GM21529 (cell line): ENCODE measurements around the gene ABCC1.

Source experiments
- ATAC-seq: cut with Tn5 transposase; IDR thresholded peaks from one replicate; pipeline ENCODE4 v1.9.1; 2021; ENCODE audit not compliant: unreplicated experiment

ABCC1 gene

DNA sequence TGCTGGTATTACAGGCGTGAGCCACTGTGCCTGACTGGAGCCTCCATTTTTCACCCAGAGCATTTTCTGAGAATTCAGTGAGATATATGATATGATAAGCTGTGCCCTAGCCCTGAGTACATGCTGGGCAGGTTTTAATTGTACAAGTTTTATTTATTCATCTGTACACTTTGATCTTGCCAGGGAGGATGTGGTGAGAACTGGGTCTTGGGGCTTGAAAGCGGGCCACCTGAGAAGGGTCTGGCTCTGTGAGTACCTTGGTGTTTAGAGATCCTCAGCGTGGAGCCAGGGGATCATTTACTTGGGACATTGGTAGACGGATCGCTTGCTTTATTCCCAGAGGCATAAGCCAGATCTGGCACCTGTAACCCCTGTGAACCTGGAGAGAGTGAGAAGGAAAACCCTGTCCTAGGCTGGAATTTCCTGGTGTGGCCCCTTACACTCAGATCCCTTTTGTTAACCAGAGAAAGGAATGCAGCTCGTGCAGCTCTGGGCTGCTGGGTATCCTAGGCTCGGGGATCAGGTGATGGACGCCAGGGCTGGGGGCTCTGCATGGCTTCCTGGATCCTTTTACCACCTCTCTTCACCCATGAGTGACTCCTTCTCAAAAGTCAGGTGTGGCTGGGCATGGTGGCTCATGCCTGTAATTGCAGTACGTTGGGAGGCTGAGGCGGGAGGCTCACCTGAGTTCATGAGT lies 91.9 kb downstream of the ABCC1 start:
- no peak for ATAC-seq

DNA sequence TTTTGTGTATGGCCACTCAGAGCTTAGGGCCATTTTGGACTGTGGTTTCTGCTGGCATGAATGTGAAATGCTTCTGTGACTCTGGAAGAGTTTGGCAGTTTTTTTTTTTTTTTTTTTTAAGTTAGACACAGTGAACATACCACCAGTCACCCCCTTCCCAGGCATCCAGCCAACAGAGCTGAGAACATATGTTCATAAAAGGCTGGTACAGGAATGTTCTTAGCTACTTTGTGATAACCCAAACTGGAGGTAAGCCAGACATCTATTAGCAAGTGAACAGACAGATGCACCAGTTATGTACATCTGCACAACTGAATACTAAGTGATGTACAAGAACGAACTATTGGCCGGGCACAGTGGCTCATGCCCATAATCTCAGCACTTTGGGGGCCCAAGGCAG lies 92.7 kb downstream of the ABCC1 start:
- ATAC-seq = no peak

DNA sequence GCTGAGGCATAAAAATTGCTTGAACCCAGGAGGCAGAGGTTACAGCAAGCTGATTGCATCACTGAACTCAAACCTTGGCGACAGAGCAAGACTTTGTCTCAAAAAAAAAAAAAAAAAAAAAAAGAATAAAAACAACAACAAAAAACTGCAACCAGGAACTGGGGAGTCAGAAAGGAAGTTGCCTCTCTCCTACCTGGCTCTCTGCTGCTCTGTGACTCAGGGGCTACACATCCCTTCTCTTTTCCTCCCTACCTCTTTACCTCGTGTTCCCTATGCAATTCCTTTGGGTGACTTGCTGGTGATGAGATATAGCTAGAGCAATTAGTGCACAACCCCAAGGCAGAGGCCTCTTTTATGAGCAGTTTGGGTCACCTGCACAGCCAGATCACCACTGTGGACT lies 95.9 kb downstream of the ABCC1 start:
- ATAC-seq = no peak

DNA sequence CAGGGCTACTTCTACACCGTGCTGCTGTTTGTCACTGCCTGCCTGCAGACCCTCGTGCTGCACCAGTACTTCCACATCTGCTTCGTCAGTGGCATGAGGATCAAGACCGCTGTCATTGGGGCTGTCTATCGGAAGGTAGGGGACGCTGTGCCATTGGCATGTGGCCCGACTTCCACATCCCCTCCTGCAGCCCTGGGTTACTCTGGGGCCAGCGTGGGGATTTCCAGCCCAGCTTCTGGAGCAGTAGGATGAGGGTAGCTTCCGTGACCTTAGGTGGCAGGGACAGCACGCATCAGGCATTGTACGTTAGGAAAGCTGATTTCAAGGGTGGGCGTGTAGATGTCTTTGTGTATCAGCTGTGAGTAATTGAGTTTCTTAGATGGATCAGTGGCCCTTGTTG lies 96.5 kb downstream of the ABCC1 start:
- no peak for ATAC-seq

DNA sequence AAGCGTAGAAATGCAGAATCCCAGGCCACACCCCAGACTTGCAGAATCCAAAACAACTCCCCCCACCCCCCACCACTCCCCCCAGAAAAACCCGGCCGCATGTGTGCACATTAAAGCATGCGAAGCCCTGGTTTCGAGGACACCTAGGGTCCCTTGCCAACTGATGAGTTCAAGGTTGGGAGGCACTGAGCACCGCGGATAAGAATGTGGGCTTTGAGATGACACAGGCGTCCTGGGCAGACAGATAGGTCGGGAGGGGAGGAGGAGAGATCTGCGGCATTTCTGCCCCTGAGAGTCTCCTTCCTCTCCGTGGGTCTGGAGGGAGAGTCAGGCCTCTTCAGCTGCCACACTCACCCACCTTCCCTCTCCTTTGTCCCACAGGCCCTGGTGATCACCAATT lies 98.3 kb downstream of the ABCC1 start:
- ATAC-seq = no peak

DNA sequence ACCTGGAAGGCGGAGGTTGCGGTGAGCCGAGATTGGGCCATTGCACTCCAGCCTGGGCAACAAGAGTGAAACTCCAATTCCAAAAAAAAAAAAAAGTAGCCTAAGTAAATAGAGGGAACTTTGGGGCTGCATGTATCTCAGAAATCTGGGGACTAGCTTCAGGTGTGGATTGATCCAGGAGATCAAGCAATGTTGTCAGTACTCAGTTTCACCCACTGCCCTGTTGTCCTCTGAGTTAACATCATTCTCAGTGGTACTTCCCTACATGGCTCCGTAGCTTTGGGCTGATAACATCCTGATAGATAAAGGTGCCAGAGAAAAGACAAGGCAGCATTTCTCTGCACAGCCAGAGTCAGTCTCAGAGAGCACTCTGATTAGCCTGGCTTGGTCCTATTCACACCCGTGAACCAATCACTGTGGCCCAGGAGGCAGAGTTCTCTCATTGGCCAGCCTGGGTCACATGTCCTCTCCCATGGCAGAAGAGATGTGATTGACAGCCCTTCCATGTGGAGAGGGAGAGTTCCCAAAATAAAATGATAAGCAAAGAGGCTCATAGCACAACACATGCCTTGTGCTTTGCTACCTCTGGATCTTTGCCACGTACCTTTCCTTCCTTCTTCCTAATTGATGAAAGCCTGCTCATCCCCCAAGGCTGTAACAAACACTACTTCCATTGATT lies 99.6 kb downstream of the ABCC1 start:
- ATAC-seq = no peak

DNA sequence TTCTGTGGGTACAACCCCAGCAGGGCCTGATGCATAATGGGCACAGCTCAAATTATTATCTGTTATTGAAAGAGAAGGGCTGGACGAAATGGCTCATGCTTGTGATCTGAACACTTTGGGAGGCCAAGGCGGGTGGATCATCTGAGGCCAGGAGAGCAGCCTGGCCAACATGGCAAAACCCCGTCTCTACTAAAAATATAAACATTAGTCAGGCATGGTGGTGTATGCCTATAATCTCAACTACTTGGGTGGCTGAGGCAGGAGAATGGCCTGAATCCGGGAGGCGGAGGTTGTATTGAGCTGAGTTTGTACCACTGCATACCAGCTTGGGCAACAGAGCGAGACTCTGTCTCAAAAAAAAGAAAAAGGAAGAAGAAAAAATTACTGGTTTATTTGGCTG lies 100.7 kb downstream of the ABCC1 start:
- ATAC-seq = no peak

DNA sequence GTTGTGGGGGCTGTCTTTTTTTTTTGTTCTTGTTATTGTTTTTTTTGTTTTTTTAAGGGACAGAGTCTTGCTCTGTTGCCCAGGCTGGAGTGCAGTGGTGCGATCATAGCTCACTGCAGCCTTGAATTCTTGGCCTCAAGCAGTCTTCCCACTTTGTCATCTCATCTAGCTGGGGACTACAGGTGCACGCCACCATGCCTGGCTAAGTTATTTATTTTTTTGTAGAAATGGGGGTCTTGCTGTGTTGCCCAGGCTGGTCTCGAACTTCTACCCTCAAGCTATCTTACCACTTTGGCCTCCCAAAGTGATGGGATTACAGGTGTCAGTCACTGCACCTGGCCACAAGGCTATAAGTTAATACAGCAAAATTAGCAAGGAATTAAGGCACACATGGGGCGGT lies 101.7 kb downstream of the ABCC1 start:
- no peak for ATAC-seq

DNA sequence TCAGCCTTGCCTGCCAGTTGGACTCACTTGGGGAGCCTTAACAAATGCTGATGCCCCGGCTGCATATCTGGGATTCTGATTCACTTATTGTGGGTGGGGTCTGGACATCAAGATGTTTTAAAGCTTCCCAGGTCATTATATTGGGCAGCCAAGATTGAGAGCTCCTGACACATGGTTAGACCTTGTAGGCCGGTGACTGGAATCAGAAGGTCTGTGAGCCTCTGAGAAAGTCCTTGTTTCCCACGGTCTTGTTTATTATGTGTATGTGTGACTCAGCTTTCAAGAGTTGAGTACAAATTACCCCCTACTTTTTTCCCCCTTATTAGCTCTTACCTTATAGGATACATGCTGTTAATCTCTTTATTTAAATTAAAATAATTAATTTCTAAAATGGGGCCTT lies 103.5 kb downstream of the ABCC1 start:
- ATAC-seq = no peak

DNA sequence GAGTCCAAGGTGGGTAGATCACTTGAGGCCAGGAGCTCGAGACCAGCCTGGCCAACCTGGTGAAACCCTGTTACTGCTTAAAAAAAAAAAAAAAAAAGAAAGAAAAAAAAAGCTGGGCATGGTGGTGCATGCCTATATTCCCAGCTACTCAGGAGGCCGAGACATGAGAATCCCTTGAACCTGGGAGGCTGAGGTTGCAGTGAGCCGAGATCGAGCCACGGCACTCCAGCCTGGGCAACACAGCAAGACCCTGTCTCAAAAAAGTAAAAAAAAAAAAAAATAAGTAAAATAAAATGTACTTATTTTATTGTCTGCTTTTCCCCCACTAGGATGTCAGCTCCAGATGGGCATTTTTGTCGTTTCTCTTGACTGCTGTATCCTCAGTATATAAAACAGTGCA lies 107.7 kb downstream of the ABCC1 start:
- no peak for ATAC-seq

DNA sequence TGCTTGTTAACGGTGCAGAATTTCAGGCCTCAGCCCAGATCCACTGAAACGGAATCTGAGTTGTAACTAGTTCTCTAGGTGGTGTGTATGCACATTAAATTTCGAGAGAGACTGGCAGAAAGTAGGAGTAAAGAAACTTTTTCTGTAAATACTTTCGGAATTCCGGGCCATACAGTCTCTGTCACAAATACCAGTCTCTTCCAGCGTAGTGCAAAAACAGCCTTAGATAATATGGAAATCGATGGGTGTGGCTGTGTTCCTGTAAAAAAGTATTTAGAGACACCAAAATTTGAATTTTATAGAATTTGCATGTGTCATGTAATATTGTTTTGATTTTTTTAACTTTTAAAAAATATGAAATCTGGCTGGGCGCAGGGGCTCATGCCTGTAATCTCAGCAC lies 109.7 kb downstream of the ABCC1 start:
- ATAC-seq = no peak

DNA sequence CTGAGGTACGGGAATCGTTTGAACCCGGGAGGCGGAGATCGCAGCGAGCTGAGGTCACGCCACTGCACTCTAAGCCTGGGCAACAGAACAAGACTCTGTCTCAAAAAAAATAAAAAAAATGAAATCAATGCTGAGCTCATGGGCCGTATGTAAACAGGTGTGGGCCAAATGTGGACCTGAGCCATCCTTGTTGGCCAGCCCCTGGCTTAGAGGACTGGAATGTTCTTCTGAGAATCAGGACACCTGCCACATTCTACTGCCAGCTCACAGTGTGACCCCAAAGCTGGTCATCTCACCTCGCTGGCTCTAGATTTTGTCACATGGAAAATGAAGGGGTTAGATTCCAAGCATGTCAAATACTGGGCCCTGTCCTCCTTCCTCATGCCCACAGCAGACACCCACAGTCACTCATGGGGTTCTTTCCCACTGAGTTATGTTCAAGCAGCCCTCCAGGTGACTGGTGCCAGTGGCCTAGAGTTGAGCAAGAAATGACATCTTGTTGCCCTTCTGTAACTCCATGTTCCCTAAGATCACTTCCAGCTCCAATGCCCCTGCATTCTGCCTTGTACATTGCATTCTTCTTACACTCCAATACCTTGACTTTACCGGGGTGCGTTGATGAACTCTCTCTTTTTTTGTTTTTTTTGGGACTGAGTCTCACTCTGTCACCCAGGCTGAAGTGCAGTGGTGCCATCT lies 110.6 kb downstream of the ABCC1 start:
- no peak for ATAC-seq

DNA sequence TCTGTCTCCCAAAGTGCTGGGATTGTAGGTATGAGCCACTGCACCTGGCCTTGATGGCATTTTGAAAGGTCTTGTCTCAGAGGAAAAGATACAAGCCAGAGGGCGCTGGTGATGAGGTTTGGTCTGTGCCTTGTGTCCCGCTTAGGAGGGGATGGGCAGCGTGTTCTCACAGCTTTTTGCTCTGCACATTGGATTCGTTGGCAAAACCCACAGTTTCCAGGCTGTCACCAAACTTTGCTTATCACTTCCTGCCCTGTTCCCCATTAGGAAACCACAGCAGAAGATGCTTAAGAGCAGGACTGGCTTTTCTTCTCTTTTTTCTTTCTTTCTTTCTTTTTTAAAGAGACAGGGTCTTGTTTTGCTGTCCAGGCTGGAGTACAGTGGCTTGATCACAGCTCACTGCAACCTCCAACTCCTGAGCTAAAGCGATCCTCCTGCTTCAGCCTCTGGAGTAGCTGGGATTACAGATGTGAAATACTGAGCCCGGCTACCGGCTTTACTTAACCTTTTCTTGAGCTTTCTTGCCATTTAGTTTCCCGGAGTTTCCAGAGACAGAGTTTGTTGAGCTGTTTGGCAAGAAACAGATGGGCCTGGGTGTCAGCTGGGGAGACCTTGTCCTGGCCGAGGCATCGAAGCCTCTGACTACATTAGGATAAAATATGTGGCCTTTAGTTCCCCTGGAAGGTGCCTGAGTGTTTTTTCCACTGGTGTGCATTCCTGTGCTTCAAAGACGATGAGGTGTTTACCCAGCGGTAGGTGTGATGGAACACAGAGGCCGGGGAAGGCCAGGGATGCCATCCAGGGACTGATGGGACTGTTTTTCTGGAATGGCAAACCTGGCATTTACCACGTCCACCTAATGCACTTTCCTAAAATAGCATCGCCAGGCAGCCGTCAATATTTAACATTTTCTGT lies 112.9 kb downstream of the ABCC1 start:
- no peak for ATAC-seq

DNA sequence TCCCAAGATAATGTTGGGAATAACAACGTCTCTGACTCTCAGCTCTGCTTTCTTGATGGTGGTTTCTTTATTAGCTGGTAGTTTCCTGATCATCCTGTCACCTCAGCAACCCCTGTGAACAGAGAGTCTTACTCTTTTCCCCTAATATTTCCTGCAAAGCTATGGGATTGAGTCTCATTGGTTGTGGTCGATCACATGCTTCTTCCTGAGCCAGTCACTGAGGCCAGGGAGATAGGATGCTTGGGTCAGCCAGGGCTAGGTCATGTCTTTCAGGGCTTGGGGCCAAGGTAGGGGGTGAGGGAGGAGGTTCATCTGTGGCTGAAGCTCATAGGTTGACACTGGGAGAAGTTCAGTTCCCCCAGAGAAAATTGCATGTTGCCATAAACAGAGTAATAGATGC lies 114.3 kb downstream of the ABCC1 start:
- ATAC-seq = no peak

DNA sequence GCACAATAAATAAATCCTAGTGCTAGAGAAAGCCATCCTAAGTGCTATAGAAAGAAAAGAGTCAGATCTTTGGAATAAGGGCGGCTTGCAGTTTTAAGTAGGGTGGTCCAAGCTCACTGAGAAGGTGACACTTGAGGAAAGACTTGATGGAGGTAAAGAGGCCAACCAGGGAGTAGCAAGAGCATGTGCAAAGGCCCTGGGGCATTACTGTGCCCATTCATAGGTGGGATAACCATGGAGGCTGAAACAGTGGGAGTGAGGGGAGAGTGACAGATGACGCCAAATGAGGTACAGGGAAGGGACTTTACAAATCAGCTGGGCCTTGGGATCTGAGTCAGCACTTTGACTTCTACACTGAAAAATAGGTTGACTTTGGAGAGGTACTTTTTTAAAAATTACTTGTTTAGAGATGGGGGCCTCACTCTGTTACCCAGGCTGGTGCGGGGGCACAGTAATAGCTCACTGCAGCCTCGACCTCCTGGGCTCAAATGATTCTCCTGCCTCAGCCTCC lies 115.5 kb downstream of the ABCC1 start:
- ATAC-seq = no peak

DNA sequence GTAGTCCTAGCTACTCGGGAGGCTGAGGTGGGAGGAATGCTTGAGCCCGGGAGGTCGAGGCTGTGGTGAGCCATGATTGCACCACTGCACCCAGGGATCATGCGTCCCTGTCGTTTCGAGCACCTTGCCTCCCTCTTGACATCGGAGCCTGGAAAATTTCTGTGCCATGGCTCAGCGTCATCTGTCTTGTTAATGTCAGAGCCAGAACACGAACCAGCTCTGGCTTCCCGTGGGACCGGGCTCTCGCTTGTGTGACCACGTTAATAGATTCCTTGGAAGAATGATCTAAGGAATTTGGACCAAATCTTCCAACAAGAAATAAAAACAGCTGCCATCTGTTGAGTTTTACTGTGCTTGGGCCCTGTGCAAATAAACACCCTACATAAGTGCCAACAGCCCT lies 117.7 kb downstream of the ABCC1 start:
- no peak for ATAC-seq

DNA sequence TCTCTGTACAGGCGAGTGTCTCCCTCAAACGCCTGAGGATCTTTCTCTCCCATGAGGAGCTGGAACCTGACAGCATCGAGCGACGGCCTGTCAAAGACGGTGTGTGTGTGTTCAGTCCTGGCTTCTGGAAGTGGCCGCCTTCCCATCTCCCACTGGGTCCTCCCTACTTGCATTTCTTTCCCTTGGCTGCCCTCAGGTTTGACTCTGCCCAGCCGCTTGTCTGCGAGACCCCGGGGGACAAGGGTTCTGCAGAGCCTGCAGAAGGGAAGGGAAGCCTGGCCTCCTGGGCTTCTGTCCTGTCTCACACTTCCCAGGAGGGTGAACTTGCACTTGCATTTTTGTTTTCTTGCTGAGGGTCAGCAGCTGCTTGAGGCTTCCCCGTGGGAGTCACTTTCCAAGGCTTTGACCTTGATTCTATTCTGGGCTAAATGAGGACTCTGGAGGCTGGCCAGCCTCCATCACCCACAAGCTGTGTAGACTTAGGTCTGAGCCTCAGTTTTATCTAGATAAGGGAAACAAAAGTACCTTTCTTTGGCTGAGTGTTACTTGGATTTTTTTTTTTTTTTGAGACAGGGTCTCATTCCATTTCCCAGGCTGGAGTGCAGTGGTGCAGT lies 122.3 kb downstream of the ABCC1 start:
- ATAC-seq = no peak

DNA sequence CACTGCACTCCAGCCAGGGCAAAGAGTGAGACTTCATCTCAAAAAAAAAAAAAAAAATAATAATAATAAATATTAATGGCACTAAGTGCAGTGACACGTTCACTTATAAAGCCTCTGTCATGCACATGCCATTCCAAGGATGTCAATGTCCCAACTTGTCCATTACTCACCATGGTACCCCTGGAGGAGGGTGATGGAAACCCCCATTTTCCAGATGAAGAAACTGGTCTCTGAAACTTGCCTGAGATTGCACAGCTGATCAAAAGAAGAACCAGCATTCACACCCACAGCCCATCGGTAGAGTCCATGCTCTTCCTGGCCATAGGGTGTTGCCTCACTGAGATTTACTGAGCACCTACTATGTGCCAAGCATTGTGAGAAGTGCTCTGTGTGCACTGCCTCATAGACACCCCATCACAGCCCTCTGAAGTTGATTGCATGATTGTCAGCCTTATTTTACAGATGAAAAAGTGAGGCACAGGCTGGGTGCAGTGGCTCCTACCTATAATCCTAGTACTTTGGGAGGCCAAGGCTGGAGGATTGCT lies 123.7 kb downstream of the ABCC1 start:
- ATAC-seq = no peak

DNA sequence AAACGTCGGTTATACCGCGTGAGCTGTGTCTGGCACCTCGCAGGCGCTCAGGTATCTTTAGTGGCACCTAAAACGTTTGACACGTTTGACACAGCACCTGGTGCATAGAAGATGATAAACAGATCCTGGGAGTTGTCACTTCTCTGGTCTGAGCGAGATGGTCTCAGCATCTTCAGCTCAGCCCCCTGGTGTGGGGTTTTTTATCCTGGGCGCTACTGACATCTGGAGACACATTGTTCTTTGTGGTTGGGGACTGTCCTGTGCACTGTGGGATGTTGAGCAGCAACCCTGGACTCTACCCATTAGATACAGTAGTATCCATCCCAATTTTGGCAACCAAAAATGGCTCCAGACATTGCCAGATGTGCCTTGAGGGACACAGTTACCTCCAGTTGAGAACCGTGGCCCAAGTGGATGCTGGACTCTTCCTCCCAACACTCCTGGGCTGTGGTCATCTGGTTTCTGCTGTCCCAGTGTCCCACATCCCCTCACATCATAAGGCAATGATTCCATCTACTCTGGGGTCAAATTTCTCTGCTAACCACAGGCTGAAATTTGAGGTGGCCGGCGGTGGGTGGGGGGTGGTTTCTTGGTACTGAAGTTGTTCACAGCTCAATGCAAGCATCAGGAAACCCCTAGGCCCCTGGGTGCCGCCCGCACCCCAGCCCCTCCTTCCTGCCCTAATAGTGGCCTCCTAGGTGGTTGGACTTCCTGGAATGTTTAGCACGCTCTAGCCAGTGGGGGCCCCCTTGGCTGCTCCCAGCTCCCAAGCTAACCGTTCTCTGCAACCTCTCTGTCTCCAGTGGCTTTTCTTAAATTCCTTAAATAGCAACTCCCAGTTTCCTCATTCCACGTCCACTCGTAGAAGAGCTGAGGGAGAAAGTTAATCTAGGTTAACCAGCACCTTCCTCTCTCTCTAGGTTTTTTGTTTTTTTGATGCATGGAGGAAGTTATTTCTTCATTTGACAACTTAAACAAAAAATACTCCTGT lies 124.8 kb downstream of the ABCC1 start:
- no peak for ATAC-seq
